H1 (cell line): ENCODE measurements around the gene SH3D19. TPM values are rescaled to one million over a fixed set of nuclear protein-coding genes. Genes with fewer than 3 reads are reported as not detected.
A peak's percentile ranks its signal among the peaks of the same experiment; 100 is the strongest.

Experiments used
- CTCF ChIA-PET: fragments of 300-600 bp; sonication (Branson Sonifier 250); formaldehyde crosslinking; loops from one replicate; lab custom pipeline; 2021; ENCODE audit not compliant: partially characterized antibody; lab: Charles Lee
- POLR2A ChIA-PET: fragments of 300-600 bp; sonication (Branson Sonifier 250); formaldehyde crosslinking; loops from one replicate; lab custom pipeline; 2021; ENCODE audit warnings: inconsistent platforms; ENCODE audit not compliant: partially characterized antibody; lab: Charles Lee
- DNase-seq, 2 experiments: peaks; one replicate each; pipeline versions ENCODE4 v3.0.0 to v3.0.0-alpha.2; 2010 to 2022; ENCODE audit warnings: low spot score in 2 of 2, low read depth in 1 of 2, mixed read lengths in 1 of 2
- FAIRE-seq: peaks from 2 replicates; lab custom pipeline; 2011; peaks lifted over from hg19 to GRCh38; lab: Jason Lieb, UNC
- H2AFZ ChIP-seq: 2 replicates; pipeline ENCODE4 v1.8.1; 2012; ENCODE audit warnings: low read length, inconsistent platforms
- H2AK5ac ChIP-seq: 2 replicates; pipeline ENCODE4 v1.6.1; 2013; ENCODE audit warnings: low read depth, low read length
- H2BK120ac ChIP-seq: replicated peaks from 2 replicates; pipeline ENCODE3; 2013; ENCODE audit warnings: low read depth, low read length, inconsistent platforms
- H2BK12ac ChIP-seq: 2 replicates; pipeline ENCODE4 v1.6.1; 2013; ENCODE audit warnings: low read depth, low read length
- H2BK15ac ChIP-seq: 2 replicates; pipeline ENCODE4 v1.6.1; 2013; ENCODE audit warnings: low read length
- H2BK20ac ChIP-seq: 2 replicates; pipeline ENCODE4 v1.6.1; 2013; ENCODE audit warnings: low read length
- H2BK5ac ChIP-seq: 2 replicates; pipeline ENCODE4 v1.6.1; 2013; ENCODE audit warnings: low read depth, low read length
- H3K14ac ChIP-seq: 2 replicates; pipeline ENCODE4 v1.6.1; 2013; ENCODE audit warnings: inconsistent platforms; ENCODE audit not compliant: insufficient read length
- H3K18ac ChIP-seq: 2 replicates; pipeline ENCODE4 v1.6.1; 2013; ENCODE audit warnings: low read length; ENCODE audit errors: extremely low read depth
- H3K23ac ChIP-seq: 2 replicates; pipeline ENCODE4 v1.6.1; 2013; ENCODE audit warnings: inconsistent platforms; ENCODE audit not compliant: insufficient read length
- H3K23me2 ChIP-seq: 2 replicates; pipeline ENCODE4 v1.6.1; 2013; ENCODE audit warnings: low read depth, low read length
- H3K27ac ChIP-seq: 2 replicates; pipeline ENCODE4 v1.6.1; 2011; ENCODE audit warnings: low read depth, low read length, inconsistent platforms
- H3K27me3 ChIP-seq, 4 experiments: replicated peaks in 1 of 4; 1 replicate in 1 of 4; 2 replicates in 3 of 4; pipeline versions ENCODE4 v1.6.1 to v1.8.1; 2011 to 2013; ENCODE audit warnings: low read length in 3 of 4, mild to moderate bottlenecking in 3 of 4, inconsistent platforms in 2 of 4, mixed read lengths in 2 of 4, moderate library complexity in 1 of 4; ENCODE audit not compliant: control insufficient read depth in 3 of 4, insufficient read depth in 3 of 4; ENCODE audit errors: extremely low read depth in 1 of 4
- H3K36me3 ChIP-seq, 4 experiments: 2 replicates each; pipeline versions ENCODE4 v1.6.1 to v1.8.1; 2011 to 2013; ENCODE audit warnings: mild to moderate bottlenecking in 4 of 4, low read length in 3 of 4, moderate library complexity in 2 of 4, control low read depth in 1 of 4, inconsistent platforms in 1 of 4; ENCODE audit not compliant: insufficient read depth in 4 of 4, control insufficient read depth in 2 of 4
- H3K4ac ChIP-seq: replicated peaks from 2 replicates; pipeline ENCODE3; 2013; ENCODE audit warnings: low read length, low read depth, mixed read lengths, inconsistent platforms; ENCODE audit not compliant: insufficient read length
- H3K4me1 ChIP-seq, 4 experiments: replicated peaks in 1 of 4; 1 replicate in 1 of 4; 2 replicates in 3 of 4; pipeline versions ENCODE4 v1.6.1 to v1.8.1; 2011 to 2013; ENCODE audit warnings: low read length in 3 of 4, inconsistent platforms in 2 of 4, mixed read lengths in 1 of 4; ENCODE audit not compliant: insufficient read depth in 4 of 4, control insufficient read depth in 3 of 4
- H3K4me2 ChIP-seq, 2 experiments: 2 replicates each; pipeline versions ENCODE4 v1.6.1 to v1.8.1; 2011 to 2013; ENCODE audit warnings: low read depth in 2 of 2, low read length in 2 of 2, control low read depth in 1 of 2, inconsistent platforms in 1 of 2, mild to moderate bottlenecking in 1 of 2; ENCODE audit not compliant: insufficient read depth in 1 of 2
- H3K4me3 ChIP-seq, 4 experiments: fragments of 200-600, 300-600 bp in 1 of 4; sonication (generic), shearing (Covaris generic), sonication (Bioruptor Twin) in 1 of 4; 2 replicates each; pipeline versions ENCODE4 v1.5.1 to v1.8.1; 2011 to 2016; ENCODE audit warnings: low read length in 4 of 4, low read depth in 3 of 4, control low read depth in 2 of 4, inconsistent platforms in 2 of 4, mild to moderate bottlenecking in 2 of 4, mixed read lengths in 1 of 4, moderate library complexity in 1 of 4; ENCODE audit not compliant: insufficient read depth in 2 of 4; ENCODE audit errors: extremely low read depth in 1 of 4
- H3K56ac ChIP-seq: replicated peaks from 2 replicates; pipeline ENCODE3; 2013; ENCODE audit warnings: low read depth, mild to moderate bottlenecking, mixed read lengths, low read length, inconsistent platforms; ENCODE audit not compliant: insufficient read length
- H3K79me1 ChIP-seq: 2 replicates; pipeline ENCODE4 v1.6.1; 2013; ENCODE audit warnings: low read depth, low read length, control low read depth
- H3K79me2 ChIP-seq, 2 experiments: 2 replicates each; pipeline versions ENCODE4 v1.6.1 to v1.8.1; 2012 to 2013; ENCODE audit warnings: low read length in 2 of 2, mild to moderate bottlenecking in 2 of 2, inconsistent platforms in 1 of 2; ENCODE audit not compliant: insufficient read depth in 2 of 2, control insufficient read depth in 1 of 2
- H3K9ac ChIP-seq, 4 experiments: replicated peaks in 1 of 4; 1 replicate in 1 of 4; 2 replicates in 3 of 4; pipeline versions ENCODE4 v1.6.1 to v1.8.1; 2011 to 2013; ENCODE audit warnings: low read depth in 3 of 4, low read length in 3 of 4, control low read depth in 2 of 4, mild to moderate bottlenecking in 2 of 4, moderate library complexity in 2 of 4, inconsistent platforms in 1 of 4; ENCODE audit errors: extremely low read depth in 1 of 4
- H3K9me3 ChIP-seq, 2 experiments: 2 replicates each; pipeline versions ENCODE4 v1.6.1 to v1.8.1; 2012 to 2013; ENCODE audit warnings: mild to moderate bottlenecking in 2 of 2, moderate library complexity in 2 of 2, control low read depth in 1 of 2, inconsistent platforms in 1 of 2, low read depth in 1 of 2, low read length in 1 of 2, mixed read lengths in 1 of 2; ENCODE audit not compliant: insufficient read depth in 2 of 2
- H4K20me1 ChIP-seq, 2 experiments: replicated peaks in 1 of 2; 2 replicates each; pipeline versions ENCODE3 to v1.8.1; 2011 to 2013; ENCODE audit warnings: inconsistent platforms in 2 of 2, low read length in 2 of 2, mild to moderate bottlenecking in 1 of 2; ENCODE audit not compliant: insufficient read depth in 2 of 2, control insufficient read depth in 1 of 2
- H4K5ac ChIP-seq: 2 replicates; pipeline ENCODE4 v1.6.1; 2013; ENCODE audit warnings: low read length, low read depth, mixed read lengths, inconsistent platforms; ENCODE audit not compliant: insufficient read length
- H4K8ac ChIP-seq: 2 replicates; pipeline ENCODE4 v1.8.0; 2013; ENCODE audit warnings: mild to moderate bottlenecking, moderate library complexity, low read length, inconsistent platforms; ENCODE audit not compliant: insufficient read depth; ENCODE audit errors: extremely low read depth
- H4K91ac ChIP-seq: replicated peaks from 2 replicates; pipeline ENCODE3; 2013; ENCODE audit warnings: low read length, mixed read lengths, inconsistent platforms; ENCODE audit not compliant: insufficient read length
- CHD2 ChIP-seq: IDR thresholded peaks from 2 replicates; pipeline ENCODE4 v1.6.1; 2012; ENCODE audit warnings: low read length, improper control_type of control experiment
- NANOG ChIP-seq: IDR thresholded peaks from 2 replicates; pipeline ENCODE4 v1.6.1; 2011; ENCODE audit warnings: low read length, low read depth, mild to moderate bottlenecking, inconsistent platforms; ENCODE audit not compliant: insufficient read depth, poor library complexity, severe bottlenecking
- WGBS, 2 experiments: shearing (Covaris generic) in 1 of 2; methylation state at CpG; one replicate each; pipeline versions ENCODE4 v1.1.6 to v1.1.7; 2013 to 2015; ENCODE audit warnings: low lambda C conversion rate in 2 of 2, mixed read lengths in 2 of 2, inconsistent platforms in 1 of 2, low coverage in 1 of 2, missing lambda C conversion rate in 1 of 2; ENCODE audit not compliant: insufficient replicate concordance in 2 of 2, insufficient coverage in 1 of 2, insufficient read length in 1 of 2; ENCODE audit errors: extremely low coverage in 1 of 2, missing lambda C conversion rate in 1 of 2; 5-methylcytosine and 5-hydroxymethylcytosine counted together
- polyA plus RNA-seq, 7 experiments: library from polyadenylated mRNA; depleted of rRNA in 3 of 7; stranded (reverse) in 5 of 7; unstranded in 2 of 7; fragments of >200 nt in 5 of 7; fragments of 200-250 nt in 2 of 7; gene quantifications; 1 replicate in 5 of 7; 2 replicates in 1 of 7; 4 replicates in 1 of 7; pipeline versions ENCODE4 v1.2.1 to v1.2.3, GENCODE V29; 2011 to 2013; ENCODE audit warnings: missing spikeins in 2 of 7, mixed read lengths in 2 of 7
- total RNA-seq: library from RNA; stranded (reverse); fragmentation: NEBNext Ultra II Directional; extraction: Animal tissue kit (Norgen Biotek cat#: 25700); gene quantifications from 2 replicates; pipeline ENCODE4 v1.2.1, GENCODE V29; 2021

Gene SH3D19
- total and polyA plus RNA-seq, 2 of the 8 experiments (the other 6 are each of a cell fraction or from before 2014, with no cell fraction given) = 11.7 to 51.3 TPM

DNA sequence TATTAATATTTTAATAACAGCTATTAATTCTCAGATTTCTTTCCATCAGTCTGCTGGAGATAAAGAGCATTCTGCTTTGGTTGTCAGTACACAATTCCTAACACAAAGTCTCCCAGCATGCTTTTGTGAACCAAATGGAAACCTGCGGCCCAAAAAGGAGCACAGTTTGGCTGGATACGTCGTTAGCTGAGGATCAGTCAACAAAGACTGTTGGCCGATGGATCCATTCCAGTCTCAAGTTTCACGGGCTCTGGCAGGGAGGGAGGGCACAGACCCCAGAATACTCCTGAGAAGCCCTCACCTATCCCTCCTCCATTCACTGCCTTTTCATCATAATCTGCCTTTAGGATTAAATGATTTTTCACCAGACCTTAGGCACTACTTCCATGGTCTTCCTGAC is 74.7 kb downstream of the SH3D19 start:
- H3K9me3 ChIP-seq = peaks cover 0 to 6% of the 10 kb centered on the region in 2 experiments; a peak in 1 of 4 replicates
- H3K23ac ChIP-seq = no peak overlapping the region
- no peak overlapping the region for H3K14ac ChIP-seq
- no peak overlapping the region for H4K91ac ChIP-seq
- H3K23me2 ChIP-seq = no peaks in the 10 kb centered on the region
- peak overlapping the region in 1 of 2 experiments; percentile 29; a peak in 1 of 4 replicates for H3K4me2 ChIP-seq
- H2BK12ac ChIP-seq = no peak overlapping the region
- no peak overlapping the region for H3K18ac ChIP-seq
- H2AK5ac ChIP-seq = no peak overlapping the region
- peaks cover 4% of the 10 kb centered on the region for H3K79me1 ChIP-seq
- DNase-seq = peak; percentile 44 to 59
- FAIRE-seq = peak; percentile 97
- H3K9ac ChIP-seq = no peak overlapping the region
- H3K79me2 ChIP-seq = peaks cover 0 to 59% of the 10 kb centered on the region in 2 experiments; a peak in 3 of 4 replicates
- H2AFZ ChIP-seq = no peak overlapping the region
- peaks cover 0 to 11% (median 4%) of the 10 kb centered on the region in 4 experiments; a peak in 2 of 7 replicates for H3K4me1 ChIP-seq
- H4K5ac ChIP-seq = no peak overlapping the region
- TF ChIP-seq CHD2 (no peak), NANOG (peak; percentile 54)
- no peak overlapping the region for H3K4ac ChIP-seq
- no peak overlapping the region for H2BK120ac ChIP-seq
- WGBS, 2 experiments = 18% methylated on average over 5 of the region's 5 CpGs; no CpG with 5 or more reads in 1 of the 2 experiments
- no peak overlapping the region for H3K56ac ChIP-seq
- H2BK15ac ChIP-seq = no peak overlapping the region
- ChIA-PET CTCF (interaction anchor here (1.4 kb wide), 1 partner anchor 14 kb away, joined by 3 read pairs; no protein-coding TSS in a partner anchor), POLR2A (interaction anchor here (1.8 kb wide), 1 partner anchor 13 kb away, joined by 3 read pairs; no protein-coding TSS in a partner anchor)
- peaks cover 0 to 2% (median 0%) of the 10 kb centered on the region in 4 experiments; a peak in 1 of 8 replicates for H3K36me3 ChIP-seq
- H2BK20ac ChIP-seq = no peak overlapping the region
- H2BK5ac ChIP-seq = no peak overlapping the region
- no peak overlapping the region for H4K8ac ChIP-seq
- H4K20me1 ChIP-seq = no peaks in the 10 kb centered on the region
- H3K27ac ChIP-seq = no peak overlapping the region
- H3K27me3 ChIP-seq = no peaks in the 10 kb centered on the region; a peak in 1 of 7 replicates
- no peak overlapping the region for H3K4me3 ChIP-seq
